ENCODE results near the gene TRIM7. TPM values are rescaled to one million over a fixed set of nuclear protein-coding genes. Genes with fewer than 3 reads are reported as not detected.
"Not testable (repeated sequence)": the region's sequence is repeated elsewhere in the genome, so short reads cannot be mapped to it uniquely, and the experiment has no call there.

TRIM7 gene
- total RNA-seq, 1 experiment from 2014 or later, result 0.10 TPM

DNA sequence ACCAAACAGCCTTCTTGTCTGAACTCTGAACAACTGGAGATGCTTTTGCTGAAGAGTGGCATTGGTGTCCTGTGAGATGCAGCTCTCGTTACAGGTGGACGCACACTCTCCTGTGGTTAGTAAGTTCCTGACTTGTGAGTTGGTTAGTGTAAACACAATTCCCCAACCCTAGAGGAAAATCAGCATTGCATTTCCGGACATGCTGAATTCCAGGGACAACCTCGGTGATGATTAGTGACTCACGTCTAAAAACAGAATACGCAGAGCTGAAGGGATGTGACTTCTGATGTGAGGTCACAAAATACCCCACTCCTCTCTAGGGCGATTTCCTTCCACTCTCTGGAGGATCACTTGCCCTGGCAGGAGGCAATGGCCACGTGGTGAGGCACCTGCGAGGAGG, 52.6 kb downstream of the TRIM7 start:
- peak; percentile 83 for DNase-seq (ENCODE audit: low spot score)

DNA sequence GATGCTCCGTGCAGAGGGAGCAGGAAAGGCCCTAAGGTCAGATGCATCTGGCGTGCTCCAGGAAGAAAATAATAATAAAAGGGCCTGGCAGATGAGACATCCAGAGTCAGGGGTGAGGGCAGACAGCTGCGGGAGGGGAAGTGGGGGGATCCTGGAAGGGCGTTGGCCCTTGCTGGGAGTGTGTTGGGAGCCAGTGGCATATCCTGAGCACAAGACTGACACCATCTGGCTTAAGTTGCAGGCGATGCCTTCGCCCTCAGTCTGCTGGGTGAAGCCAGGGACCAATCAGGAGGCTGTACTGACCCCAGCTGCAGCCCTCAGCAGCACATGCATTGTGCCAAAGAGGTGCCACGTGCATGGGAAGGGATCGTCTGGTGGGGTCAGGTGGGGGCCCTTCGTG, 53.9 kb downstream of the TRIM7 start:
- DNase-seq (ENCODE audit: low spot score), result no peak

DNA sequence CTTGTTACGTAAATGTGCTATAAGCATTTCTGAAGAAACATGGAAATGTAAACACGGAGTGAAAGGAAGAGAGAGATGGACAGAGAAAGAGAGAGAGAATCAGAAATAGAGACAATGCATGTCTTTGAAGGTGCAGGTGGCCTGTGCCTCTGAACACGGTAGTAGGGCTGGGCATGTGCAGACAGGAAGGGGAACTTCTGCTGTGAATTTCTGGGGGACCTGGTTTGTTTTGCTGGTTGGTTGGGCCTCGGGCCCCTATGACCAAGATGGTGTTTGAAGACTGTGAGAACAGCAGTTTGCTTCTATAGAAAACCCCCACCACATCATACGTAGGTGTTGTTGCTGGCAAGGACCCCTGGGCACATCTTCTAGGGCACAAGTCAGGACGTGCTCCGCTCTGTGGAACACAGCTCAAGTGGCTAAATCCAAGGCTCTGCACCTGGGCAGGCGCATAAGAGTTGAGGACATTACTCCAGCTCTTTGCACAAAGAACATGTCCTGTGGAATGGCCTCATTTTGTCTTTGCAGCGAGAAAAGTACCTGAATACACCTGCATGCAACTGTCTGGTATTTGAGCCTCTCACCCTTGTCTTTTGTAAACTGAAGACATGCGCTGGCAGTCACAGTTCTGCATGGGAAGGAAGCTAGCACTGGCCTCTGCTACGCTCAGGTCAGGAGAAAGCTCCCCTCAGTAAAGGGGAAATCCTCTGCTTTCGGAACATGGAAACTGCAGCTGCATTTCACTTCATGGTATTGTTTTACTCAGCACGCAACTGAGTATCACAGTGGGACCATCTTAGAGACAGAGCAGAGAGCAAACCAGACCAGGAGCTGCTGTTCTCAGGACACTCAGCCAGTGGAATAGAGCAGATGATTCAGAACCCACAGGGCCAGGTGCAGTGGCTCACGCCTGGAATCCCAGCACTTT, 54.9 kb downstream of the TRIM7 start:
- DNase-seq (ENCODE audit: low spot score), result no peak

DNA sequence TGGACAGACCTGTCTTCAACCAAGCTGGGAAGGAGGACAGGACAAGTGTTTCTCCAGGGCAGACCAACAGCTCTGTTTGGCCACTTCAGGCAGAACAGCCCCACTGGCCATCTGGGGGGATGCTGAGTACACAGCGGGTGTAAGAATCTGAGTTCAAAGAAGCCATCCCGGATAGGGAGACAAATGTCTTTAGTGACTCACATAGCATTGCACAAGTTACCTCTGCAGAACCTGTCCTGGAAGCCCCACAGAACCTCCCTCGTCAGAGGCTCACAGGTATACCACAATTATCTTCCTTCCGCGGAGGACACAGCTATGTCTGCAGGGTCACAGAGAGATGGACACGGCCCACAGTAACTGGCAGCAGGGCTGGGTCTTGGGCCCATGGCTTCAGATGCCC, 55.6 kb downstream of the TRIM7 start:
- DNase-seq (ENCODE audit: low spot score), result no peak

DNA sequence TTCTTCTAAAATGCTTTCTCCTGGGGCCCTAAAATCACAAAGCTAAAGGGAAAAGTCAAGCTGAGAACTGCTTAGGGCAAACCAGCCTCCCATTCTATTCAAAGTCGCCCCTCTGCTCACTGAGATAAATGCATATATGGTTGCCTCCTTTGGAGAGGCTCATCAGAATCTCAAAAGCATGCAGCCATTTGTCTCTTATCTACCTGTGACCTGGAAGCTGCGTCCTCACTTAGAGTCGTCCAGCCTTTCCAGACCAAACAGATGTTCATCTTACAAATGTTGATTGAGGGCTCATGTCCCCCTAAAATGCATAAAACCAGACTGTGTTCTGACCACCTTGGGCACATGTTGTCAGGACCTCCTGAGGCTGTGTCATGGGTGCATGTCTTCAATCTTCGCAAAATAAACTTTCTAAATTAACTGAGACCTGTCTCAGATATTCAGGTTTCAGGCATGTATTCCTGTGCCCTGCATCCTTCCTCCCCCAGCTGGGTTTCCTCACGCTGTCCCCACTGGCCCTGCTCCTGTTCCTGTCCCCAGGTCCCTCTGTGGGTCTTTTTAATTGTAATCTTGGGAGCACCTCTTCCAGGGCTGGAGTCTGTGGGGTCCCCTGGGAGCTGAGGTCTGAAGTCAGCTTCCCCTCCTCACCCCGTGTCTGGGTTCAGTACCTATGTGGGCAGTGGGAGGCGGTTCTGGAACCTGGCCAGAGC, 57.9 kb downstream of the TRIM7 start, which contains the start of gene OR2V2:
OR2V2 (plus strand) TSS at position 660 of the 710 bp plus-strand sequence. CDS start 7,357 bp downstream, outside the sequence.
- not testable (repeated sequence) for DNase-seq (ENCODE audit: low spot score)

DNA sequence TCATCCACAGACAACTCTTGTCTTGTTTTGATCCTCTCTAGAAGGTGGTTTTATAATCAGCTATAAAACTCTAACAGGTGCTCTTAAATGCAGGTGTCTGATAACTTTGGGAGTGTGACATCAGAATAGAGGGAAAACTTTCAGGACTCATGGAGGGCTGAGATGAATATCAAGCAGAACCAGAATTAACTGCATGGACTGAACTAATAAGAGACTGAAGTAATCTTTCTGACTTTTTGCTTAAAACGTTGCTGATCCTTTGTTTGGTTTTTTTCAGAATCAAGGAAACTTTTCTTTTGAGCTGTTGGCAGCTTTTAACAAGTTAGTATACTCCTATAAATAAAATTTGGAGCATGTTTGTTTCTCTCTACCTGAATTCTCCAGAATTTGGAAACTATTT, 59.9 kb downstream of the TRIM7 start:
- no peak for DNase-seq (ENCODE audit: low spot score)

Other genes with a start within 250 kb of the TRIM7 start
- gene BTNL3, start 216.3 kb downstream of the TRIM7 start, total RNA-seq (2014; rRNA removed; shearing (Covaris generic)), result not detected in 2 replicates
- gene BTNL9, start 164.9 kb downstream of the TRIM7 start, total RNA-seq (2014; rRNA removed; shearing (Covaris generic)), result 0.15 TPM in 1 of 2 replicates, not detected in the other
- gene OR2V1, start 74.0 kb downstream of the TRIM7 start, total RNA-seq (2014; rRNA removed; shearing (Covaris generic)), result not detected in 2 replicates
- gene OR2V2, start 57.6 kb downstream of the TRIM7 start, total RNA-seq (2014; rRNA removed; shearing (Covaris generic)), result not detected in 2 replicates
- 10.5 and 12.0 TPM in 2 replicates for gene TRIM41, start 18.1 kb upstream of the TRIM7 start, total RNA-seq (2014; rRNA removed; shearing (Covaris generic))
- 4,964 and 5,175 TPM in 2 replicates for gene RACK1, start 38.7 kb upstream of the TRIM7 start, total RNA-seq (2014; rRNA removed; shearing (Covaris generic))
- 7.6 and 11.5 TPM in 2 replicates for gene TRIM52, start 55.9 kb upstream of the TRIM7 start, total RNA-seq (2014; rRNA removed; shearing (Covaris generic))
- gene OR4F3, start 162.1 kb upstream of the TRIM7 start, total RNA-seq (2014; rRNA removed; shearing (Covaris generic)), result not detected in 2 replicates

All from H4 (cell line).